Liver (tissue), 9 donors: Measurements from ENCODE around the gene TAGLN. TPM values are rescaled to one million over a fixed set of nuclear protein-coding genes. Genes with fewer than 3 reads are reported as not detected.
A peak's percentile ranks its signal among the peaks of the same experiment; 100 is the strongest.

ENCODE experiments used
- DNase-seq: peaks from one replicate; pipeline ENCODE4 v3.0.0-alpha.2; 2017; ENCODE audit warnings: low spot score
- H3K27ac ChIP-seq, 2 donors: one replicate each; pipeline ENCODE4 v1.7.0; 2013; ENCODE audit warnings: inconsistent platforms in 2 of 2, low read length in 2 of 2, control low read depth in 1 of 2, low read depth in 1 of 2, mild to moderate bottlenecking in 1 of 2
- H3K27me3 ChIP-seq, 4 donors: one replicate each; pipeline versions ENCODE4 v1.6.1 to v1.7.0; 2013; ENCODE audit warnings: low read length in 3 of 4, inconsistent platforms in 1 of 4, mild to moderate bottlenecking in 1 of 4, moderate library complexity in 1 of 4; ENCODE audit not compliant: control insufficient read depth in 4 of 4, insufficient read depth in 4 of 4
- H3K36me3 ChIP-seq, 4 donors: one replicate each; pipeline versions ENCODE4 v1.6.1 to v1.7.0; 2013; ENCODE audit warnings: low read length in 3 of 4, mild to moderate bottlenecking in 3 of 4, low read depth in 1 of 4, moderate library complexity in 1 of 4; ENCODE audit not compliant: control insufficient read depth in 4 of 4, insufficient read depth in 3 of 4
- H3K4me1 ChIP-seq, 4 donors: one replicate each; pipeline versions ENCODE4 v1.6.1 to v1.7.0; 2013; ENCODE audit warnings: low read length in 3 of 4, mild to moderate bottlenecking in 3 of 4, moderate library complexity in 1 of 4; ENCODE audit not compliant: control insufficient read depth in 4 of 4, insufficient read depth in 4 of 4
- H3K4me3 ChIP-seq, 3 donors: one replicate each; pipeline versions ENCODE4 v1.6.1 to v1.7.0; 2013; ENCODE audit warnings: low read length in 3 of 3, control low read depth in 1 of 3, low read depth in 1 of 3, mild to moderate bottlenecking in 1 of 3
- H3K9ac ChIP-seq, 2 donors: one replicate each; pipeline ENCODE4 v1.7.0; 2013; ENCODE audit warnings: low read length in 2 of 2, mild to moderate bottlenecking in 2 of 2, moderate library complexity in 2 of 2, control low read depth in 1 of 2, low read depth in 1 of 2
- H3K9me3 ChIP-seq, 4 donors: one replicate each; pipeline versions ENCODE4 v1.6.1 to v1.7.0; 2013; ENCODE audit warnings: low read length in 3 of 4; ENCODE audit not compliant: control insufficient read depth in 4 of 4
- EGR1 ChIP-seq, 2 donors: IDR thresholded peaks; 2 replicates each; pipeline ENCODE4 v1.6.1; 2016 to 2018; ENCODE audit warnings: antibody characterized with exemption in 2 of 2, low read depth in 2 of 2
- FOXA1 ChIP-seq: IDR thresholded peaks from 2 replicates; pipeline ENCODE4 v1.6.1; 2016; ENCODE audit warnings: antibody characterized with exemption
- FOXA2 ChIP-seq: IDR thresholded peaks from 2 replicates; pipeline ENCODE4 v1.6.1; 2016; ENCODE audit warnings: antibody characterized with exemption
- HNF4G ChIP-seq: IDR thresholded peaks from 2 replicates; pipeline ENCODE4 v1.6.1; 2016; ENCODE audit warnings: antibody characterized with exemption
- JUND ChIP-seq, 2 donors: IDR thresholded peaks; 2 replicates each; pipeline ENCODE4 v1.6.1; 2016; ENCODE audit warnings: antibody characterized with exemption in 2 of 2
- NR2F2 ChIP-seq: IDR thresholded peaks from 2 replicates; pipeline ENCODE4 v1.6.1; 2016; ENCODE audit warnings: antibody characterized with exemption
- RAD21 ChIP-seq, 2 donors: IDR thresholded peaks; 2 replicates each; pipeline ENCODE4 v1.6.1; 2016; ENCODE audit warnings: antibody characterized with exemption in 2 of 2, mild to moderate bottlenecking in 2 of 2
- RXRA ChIP-seq, 2 donors: IDR thresholded peaks; 2 replicates each; pipeline ENCODE4 v1.6.1; 2017 to 2018; ENCODE audit warnings: antibody characterized with exemption in 2 of 2, mild to moderate bottlenecking in 1 of 2
- SP1 ChIP-seq: IDR thresholded peaks from 2 replicates; pipeline ENCODE4 v1.6.1; 2018; ENCODE audit warnings: antibody characterized with exemption, mild to moderate bottlenecking
- YY1 ChIP-seq: IDR thresholded peaks from 2 replicates; pipeline ENCODE4 v1.6.1; 2016; ENCODE audit warnings: antibody characterized with exemption, mild to moderate bottlenecking
- WGBS: extraction: QIAGEN DNeasy Blood & Tissue Kit; methylation state at CpG from one replicate; pipeline ENCODE4 v1.1.7; 2013; 5-methylcytosine and 5-hydroxymethylcytosine counted together
- polyA plus RNA-seq, 2 donors: library from polyadenylated mRNA; stranded (reverse) in 1 of 2; unstranded in 1 of 2; fragments of 200-250 nt in 1 of 2; fragments of >200 nt in 1 of 2; fragmentation: Nextera tagmentation in 1 of 2; extraction: Ambion mirVana in 1 of 2; gene quantifications; one replicate each; pipeline versions ENCODE4 v1.2.1 to v1.2.3, GENCODE V29; 2013 to 2015
- total RNA-seq, 2 donors: library from RNA; depleted of rRNA; stranded (reverse); fragments of >200 nt; gene quantifications; one replicate each; pipeline ENCODE4 v1.2.3, GENCODE V29; 2014
- TF ChIP-seq, protein P1 (sequence below): IDR thresholded peaks from 2 replicates; pipeline ENCODE4 v1.6.1; 2016; ENCODE audit warnings: antibody characterized with exemption, mild to moderate bottlenecking
- TF ChIP-seq, protein P2 (sequence below): IDR thresholded peaks from 2 replicates; pipeline ENCODE4 v1.6.1; 2016; ENCODE audit warnings: antibody characterized with exemption
- TF ChIP-seq, protein P3 (sequence below): IDR thresholded peaks from 2 replicates; pipeline ENCODE4 v1.6.1; 2016; ENCODE audit warnings: antibody characterized with exemption
- TF ChIP-seq, protein P4 (sequence below): fragments of 150-350 bp; IDR thresholded peaks from 2 replicates; pipeline ENCODE4 v1.5.1; 2017; ENCODE audit warnings: improper control_type of control experiment, low read depth, low read length; ENCODE audit not compliant: missing input control
- donor health status: healthy.
- donor health status: healthy.
- donor health status: healthy.
- donor health status: healthy.
- donor health status: healthy.

Gene TAGLN
- total and polyA plus RNA-seq, 4 donors: 7.4 to 309 (median 96.2) TPM

DNA sequence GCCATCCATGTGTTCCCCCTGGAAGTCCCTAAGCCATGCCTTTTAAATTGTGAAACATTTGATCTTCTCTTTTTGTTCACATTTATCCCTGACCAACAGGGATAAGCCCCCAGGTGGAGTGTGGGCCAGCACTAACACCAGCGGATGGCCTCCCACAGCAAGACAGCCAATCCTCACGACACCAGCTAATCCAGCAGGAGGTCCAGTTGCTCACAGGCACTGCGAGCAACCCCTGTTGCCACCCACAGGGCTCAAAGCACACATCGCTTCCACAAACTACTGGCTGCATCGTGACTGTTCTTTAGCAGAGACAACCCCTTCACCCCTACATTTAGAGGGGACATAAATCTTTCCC, 30.7 kb downstream of the TAGLN start:
- no peak overlapping the region for H3K27ac ChIP-seq
- no peaks in the 10 kb centered on the region for H3K27me3 ChIP-seq
- H3K9ac ChIP-seq: no peak overlapping the region
- TF ChIP-seq, protein P1, sequence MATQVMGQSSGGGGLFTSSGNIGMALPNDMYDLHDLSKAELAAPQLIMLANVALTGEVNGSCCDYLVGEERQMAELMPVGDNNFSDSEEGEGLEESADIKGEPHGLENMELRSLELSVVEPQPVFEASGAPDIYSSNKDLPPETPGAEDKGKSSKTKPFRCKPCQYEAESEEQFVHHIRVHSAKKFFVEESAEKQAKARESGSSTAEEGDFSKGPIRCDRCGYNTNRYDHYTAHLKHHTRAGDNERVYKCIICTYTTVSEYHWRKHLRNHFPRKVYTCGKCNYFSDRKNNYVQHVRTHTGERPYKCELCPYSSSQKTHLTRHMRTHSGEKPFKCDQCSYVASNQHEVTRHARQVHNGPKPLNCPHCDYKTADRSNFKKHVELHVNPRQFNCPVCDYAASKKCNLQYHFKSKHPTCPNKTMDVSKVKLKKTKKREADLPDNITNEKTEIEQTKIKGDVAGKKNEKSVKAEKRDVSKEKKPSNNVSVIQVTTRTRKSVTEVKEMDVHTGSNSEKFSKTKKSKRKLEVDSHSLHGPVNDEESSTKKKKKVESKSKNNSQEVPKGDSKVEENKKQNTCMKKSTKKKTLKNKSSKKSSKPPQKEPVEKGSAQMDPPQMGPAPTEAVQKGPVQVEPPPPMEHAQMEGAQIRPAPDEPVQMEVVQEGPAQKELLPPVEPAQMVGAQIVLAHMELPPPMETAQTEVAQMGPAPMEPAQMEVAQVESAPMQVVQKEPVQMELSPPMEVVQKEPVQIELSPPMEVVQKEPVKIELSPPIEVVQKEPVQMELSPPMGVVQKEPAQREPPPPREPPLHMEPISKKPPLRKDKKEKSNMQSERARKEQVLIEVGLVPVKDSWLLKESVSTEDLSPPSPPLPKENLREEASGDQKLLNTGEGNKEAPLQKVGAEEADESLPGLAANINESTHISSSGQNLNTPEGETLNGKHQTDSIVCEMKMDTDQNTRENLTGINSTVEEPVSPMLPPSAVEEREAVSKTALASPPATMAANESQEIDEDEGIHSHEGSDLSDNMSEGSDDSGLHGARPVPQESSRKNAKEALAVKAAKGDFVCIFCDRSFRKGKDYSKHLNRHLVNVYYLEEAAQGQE: no peak
- TF ChIP-seq EGR1 (IDR thresholded peaks at IDR 0.05; ENCODE audit: low read depth in 2 of 2): no peak
- TF ChIP-seq SP1: no peak
- no peak for TF ChIP-seq JUND (IDR thresholded peaks at IDR 0.05)
- TF ChIP-seq, protein P2, sequence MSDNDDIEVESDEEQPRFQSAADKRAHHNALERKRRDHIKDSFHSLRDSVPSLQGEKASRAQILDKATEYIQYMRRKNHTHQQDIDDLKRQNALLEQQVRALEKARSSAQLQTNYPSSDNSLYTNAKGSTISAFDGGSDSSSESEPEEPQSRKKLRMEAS: no peak
- TF ChIP-seq HNF4G: no peak
- TF ChIP-seq YY1: no peak
- TF ChIP-seq RAD21 (IDR thresholded peaks at IDR 0.05): no peak
- no peak overlapping the region for H3K4me3 ChIP-seq
- H3K4me1 ChIP-seq: peaks cover 3 to 26% (median 20%) of the 10 kb centered on the region in 4 donors
- 90% methylated on average over 5 of the region's 5 CpGs for WGBS
- DNase-seq: no peak
- peaks cover 11 to 28% (median 14%) of the 10 kb centered on the region in 4 donors for H3K36me3 ChIP-seq
- H3K9me3 ChIP-seq: no peaks in the 10 kb centered on the region

DNA sequence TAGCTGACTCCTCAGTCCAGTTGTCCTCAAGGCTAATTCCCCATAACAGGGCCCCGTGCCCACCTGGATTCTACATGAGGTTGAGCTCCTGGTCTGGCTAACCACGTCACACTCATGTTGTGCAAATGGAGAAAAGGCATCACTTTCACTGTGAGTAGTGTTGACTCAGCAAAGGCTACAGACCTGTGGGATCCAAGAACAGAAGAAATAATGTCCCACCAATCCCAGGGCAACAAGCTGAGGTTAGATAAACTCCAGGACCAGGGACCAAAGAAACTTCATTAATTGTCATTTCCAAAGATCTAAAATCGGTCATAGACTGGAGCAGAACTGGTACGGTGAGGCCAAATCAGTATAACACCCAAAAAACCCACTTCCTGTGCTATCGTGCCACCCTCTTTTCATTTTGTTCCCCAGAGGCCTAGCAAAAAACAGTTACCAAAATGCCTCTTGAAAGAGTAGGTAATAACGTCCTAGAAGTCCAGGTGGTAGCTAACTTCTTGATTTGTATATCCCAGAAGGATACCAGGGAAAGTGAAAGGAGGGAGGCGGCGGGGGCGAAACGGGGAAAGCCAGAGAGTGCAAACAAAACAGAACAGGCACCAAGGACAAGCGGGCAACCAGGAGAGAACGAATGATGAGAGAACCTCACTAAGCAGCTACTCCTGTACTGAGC, 31.3 kb downstream of the TAGLN start:
- Histone ChIP-seq H3K36me3 (peaks cover 11 to 25% (median 14%) of the 10 kb centered on the region in 4 donors), H3K27me3 (no peaks in the 10 kb centered on the region), H3K9ac (peak overlapping the region in 1 of 2 donors; percentile 81), H3K27ac (peak overlapping the region; percentile 14 to 29), H3K4me1 (peaks cover 3 to 26% (median 20%) of the 10 kb centered on the region in 4 donors), H3K9me3 (no peaks in the 10 kb centered on the region), H3K4me3 (no peak overlapping the region)
- TF ChIP-seq SP1 (no peak), YY1 (no peak), FOXA1 (no peak), HNF4G (no peak), NR2F2 (no peak), RAD21 (IDR thresholded peaks at IDR 0.05) (no peak), FOXA2 (no peak), RXRA (IDR thresholded peaks at IDR 0.05) (no peak), EGR1 (IDR thresholded peaks at IDR 0.05; ENCODE audit: low read depth in 2 of 2) (no peak)
- TF ChIP-seq, protein P2: no peak
- TF ChIP-seq, protein P3, sequence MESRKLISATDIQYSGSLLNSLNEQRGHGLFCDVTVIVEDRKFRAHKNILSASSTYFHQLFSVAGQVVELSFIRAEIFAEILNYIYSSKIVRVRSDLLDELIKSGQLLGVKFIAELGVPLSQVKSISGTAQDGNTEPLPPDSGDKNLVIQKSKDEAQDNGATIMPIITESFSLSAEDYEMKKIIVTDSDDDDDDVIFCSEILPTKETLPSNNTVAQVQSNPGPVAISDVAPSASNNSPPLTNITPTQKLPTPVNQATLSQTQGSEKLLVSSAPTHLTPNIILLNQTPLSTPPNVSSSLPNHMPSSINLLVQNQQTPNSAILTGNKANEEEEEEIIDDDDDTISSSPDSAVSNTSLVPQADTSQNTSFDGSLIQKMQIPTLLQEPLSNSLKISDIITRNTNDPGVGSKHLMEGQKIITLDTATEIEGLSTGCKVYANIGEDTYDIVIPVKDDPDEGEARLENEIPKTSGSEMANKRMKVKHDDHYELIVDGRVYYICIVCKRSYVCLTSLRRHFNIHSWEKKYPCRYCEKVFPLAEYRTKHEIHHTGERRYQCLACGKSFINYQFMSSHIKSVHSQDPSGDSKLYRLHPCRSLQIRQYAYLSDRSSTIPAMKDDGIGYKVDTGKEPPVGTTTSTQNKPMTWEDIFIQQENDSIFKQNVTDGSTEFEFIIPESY: no peak
- TF ChIP-seq, protein P4, sequence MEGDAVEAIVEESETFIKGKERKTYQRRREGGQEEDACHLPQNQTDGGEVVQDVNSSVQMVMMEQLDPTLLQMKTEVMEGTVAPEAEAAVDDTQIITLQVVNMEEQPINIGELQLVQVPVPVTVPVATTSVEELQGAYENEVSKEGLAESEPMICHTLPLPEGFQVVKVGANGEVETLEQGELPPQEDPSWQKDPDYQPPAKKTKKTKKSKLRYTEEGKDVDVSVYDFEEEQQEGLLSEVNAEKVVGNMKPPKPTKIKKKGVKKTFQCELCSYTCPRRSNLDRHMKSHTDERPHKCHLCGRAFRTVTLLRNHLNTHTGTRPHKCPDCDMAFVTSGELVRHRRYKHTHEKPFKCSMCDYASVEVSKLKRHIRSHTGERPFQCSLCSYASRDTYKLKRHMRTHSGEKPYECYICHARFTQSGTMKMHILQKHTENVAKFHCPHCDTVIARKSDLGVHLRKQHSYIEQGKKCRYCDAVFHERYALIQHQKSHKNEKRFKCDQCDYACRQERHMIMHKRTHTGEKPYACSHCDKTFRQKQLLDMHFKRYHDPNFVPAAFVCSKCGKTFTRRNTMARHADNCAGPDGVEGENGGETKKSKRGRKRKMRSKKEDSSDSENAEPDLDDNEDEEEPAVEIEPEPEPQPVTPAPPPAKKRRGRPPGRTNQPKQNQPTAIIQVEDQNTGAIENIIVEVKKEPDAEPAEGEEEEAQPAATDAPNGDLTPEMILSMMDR: no peak
- no peak for DNase-seq
- 49% methylated on average over 12 of the region's 12 CpGs for WGBS
